HG03280 (cell line): ENCODE results near the gene CAMSAP3.
"Not testable (repeated sequence)": the region's sequence is repeated elsewhere in the genome, so short reads cannot be mapped to it uniquely, and the experiment has no call there.

Source experiments
- ATAC-seq: cut with Tn5 transposase; IDR thresholded peaks from one replicate; pipeline ENCODE4 v1.9.1; 2021; ENCODE audit warnings: mild to moderate bottlenecking, moderate library complexity; ENCODE audit not compliant: unreplicated experiment

CAMSAP3 gene

DNA sequence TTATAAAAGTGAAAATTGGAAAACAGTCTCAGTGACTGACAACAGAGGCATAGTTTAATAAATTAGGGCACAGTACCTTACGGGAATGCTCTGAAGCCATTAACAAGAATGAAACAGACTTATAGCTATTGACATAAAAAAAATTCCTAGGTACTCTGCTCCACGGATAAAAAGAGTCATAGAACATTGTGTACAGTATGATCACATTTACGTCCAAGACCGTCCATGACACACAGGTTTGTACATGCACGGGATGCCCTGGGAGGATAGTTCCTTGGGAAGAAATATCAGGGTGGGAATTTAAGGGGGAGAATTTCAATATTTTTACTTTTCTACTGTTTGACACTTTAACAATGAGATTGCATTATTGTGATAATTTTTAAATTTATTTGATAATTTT lies 24.9 kb upstream of the CAMSAP3 start:
- no peak for ATAC-seq

DNA sequence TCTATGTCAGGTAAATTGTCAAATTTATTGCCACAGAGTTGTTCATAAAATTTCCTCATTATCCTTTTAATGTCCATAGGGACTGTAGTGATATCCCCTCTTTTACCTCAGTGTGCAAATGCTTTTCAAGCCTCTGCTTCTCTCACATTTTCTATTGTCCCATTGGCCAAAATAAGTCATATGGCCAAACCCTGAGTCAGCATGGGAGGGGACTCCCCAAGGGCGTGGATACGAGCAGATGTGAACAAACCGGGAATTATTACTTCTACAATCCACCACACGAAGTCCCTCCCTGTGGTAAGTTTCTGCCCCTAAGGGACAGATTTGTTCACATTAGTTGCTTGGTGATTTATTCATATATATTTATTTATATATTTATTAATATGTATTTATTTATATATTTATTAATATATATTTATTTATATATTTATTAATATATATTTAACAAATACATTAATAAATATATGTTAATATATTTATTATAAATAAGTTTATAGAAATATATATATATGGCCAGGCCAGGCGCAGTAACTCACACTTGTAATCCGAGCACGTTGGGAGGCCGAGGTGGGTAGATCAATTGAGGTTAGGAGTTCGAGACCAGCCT lies 20.1 kb upstream of the CAMSAP3 start:
- ATAC-seq, result no peak

DNA sequence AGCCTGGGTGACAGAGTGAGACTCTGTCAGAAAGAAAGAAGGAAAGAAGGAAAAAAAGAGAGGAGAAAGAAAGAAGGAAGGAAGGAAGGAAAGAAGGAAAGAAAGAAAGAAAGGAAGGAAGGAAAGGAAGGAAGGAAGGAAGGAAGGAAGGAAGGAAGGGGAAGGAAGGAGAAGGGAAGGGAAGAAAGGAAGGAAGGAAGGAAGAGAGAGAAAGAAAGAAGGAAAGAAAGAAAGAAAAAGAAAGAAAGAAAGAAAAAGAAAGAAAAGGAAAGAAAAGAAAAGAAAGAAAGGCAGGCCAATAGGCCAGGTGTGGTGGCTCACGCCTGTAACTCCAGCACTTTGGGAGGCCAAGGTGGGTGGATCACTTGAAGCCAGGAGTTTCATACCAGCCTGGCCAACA lies 18.2 kb upstream of the CAMSAP3 start:
- not testable (repeated sequence) for ATAC-seq

DNA sequence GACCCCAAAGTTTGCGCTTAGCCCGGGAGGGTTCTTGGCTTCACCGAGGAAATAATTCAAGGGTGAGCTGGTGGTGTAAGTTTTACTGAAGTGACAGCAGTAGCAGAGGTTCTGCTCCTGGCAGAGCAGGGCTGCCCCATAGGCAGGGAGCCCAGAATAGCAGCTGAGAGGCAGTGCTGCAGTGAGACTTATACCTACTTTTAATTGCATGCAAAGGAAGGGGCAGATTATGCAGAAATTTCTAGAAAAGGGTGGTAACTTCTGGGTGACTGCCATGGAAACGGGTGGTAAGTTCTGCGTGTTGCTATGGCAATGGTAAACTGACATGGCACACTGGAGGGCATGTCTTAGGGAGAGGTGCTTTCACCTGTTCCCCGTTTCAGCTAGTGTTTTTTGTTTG lies 17.5 kb upstream of the CAMSAP3 start:
- no peak for ATAC-seq

DNA sequence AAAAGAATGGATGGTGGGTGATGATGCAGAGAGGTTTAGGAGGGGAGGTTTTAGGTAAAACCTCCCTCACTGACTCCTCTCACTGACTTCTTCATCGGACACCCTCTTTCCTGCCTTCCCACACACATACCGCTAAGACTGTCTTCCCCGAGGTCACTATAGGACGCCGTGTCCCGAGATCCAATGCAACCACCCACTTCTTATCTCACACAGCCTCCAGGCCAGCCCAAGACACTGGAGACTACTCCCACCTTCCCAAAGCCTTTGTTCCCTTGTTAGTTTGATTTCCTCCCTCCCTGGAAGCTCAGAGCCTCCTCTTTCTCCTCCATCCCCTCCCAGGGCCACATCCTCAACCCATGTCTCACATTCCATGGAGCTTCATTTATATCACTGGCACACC lies 16.5 kb upstream of the CAMSAP3 start:
- ATAC-seq, result no peak

DNA sequence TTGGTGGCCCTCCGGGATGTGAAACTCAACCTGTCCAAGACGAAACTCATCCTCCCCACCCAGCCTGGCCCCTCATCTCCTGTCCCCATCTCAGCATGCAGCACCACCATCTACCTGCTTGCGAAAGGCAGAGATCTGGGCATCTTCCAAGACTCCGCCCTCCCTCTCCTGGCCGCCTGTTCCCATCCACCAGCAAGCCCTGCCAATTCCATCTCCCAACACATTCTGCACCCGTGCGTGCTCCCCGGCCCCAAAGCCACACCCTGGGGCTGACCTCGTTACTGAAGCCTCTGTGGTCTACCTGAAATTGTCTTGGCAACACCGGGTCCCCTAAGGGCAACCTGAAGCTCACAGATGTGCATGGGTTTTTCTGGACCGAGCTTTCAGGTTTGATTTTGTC lies 13.2 kb upstream of the CAMSAP3 start:
- ATAC-seq, result no peak

- ATAC-seq, result no peak
Observed at GRCh38 chr19:7589822-7590221, 5.8 kb upstream of the CAMSAP3 start.

- no peak for ATAC-seq
Observed at GRCh38 chr19:7590256-7590655, 5.4 kb upstream of the CAMSAP3 start.

GRCh38 chr19:7596211-7596937 lies 711 bp downstream of the CAMSAP3 start:
- no peak for ATAC-seq

DNA sequence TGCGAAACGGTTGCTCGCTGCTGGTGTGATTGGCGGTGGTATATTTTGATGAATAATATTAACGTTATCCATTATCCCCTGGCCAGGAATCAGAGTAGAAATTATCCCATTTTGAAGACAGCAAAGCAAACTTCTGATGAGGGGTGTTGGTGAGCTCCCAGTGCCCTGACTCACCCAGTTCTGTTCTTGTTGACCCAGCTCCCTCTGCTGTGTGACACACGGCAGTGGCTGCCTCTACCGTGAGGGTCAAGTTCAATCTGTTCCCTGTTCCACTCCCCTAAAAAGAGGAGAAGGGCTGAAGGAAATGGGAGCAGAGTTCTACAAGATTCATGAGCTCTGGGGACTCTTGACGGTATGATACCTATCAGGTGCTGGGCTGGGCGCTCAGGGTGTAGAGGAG lies 2.0 kb downstream of the CAMSAP3 start:
- ATAC-seq, result no peak

DNA sequence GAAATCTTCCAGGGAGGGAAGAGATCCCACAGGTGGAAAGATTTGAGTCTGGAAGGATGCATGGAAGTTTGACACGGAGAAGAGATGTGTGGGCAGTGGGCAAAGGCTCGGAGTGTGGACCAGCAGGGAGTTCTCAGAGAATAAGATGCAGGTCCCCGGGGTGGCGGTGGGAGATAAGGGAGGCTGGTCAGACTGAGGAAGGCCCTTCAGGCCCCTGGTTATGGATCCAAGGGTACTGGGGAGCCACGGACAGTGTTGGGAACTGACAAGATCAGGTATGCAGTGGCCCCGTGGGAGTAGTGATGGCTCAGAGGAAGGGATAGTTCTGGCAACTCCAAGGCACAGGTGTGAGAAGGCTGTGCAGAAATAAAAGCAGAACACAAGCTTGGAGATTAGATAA lies 2.5 kb downstream of the CAMSAP3 start:
- no peak for ATAC-seq

DNA sequence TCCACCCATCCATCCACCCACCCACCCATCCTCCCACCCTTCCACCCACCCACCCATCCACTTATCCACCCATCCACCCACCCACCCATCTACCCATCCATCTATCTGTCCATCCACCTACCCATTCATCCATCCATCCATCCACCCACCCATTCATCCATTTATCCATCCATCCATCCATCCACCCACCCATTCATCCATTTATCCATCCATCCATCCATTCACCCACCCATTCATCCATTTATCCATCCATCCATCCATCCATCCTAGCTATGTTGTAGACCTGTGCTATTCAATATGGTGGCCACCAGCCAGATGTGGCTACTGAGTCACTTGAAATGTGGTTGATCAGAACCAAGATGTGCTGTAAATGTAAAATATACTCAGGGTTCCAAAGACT lies 5.1 kb downstream of the CAMSAP3 start:
- no peak for ATAC-seq

GRCh38 chr19:7602240-7602934 lies 6.7 kb downstream of the CAMSAP3 start:
- ATAC-seq, result no peak

- ATAC-seq, result no peak
Observed at GRCh38 chr19:7602935-7603497, 7.4 kb downstream of the CAMSAP3 start.

DNA sequence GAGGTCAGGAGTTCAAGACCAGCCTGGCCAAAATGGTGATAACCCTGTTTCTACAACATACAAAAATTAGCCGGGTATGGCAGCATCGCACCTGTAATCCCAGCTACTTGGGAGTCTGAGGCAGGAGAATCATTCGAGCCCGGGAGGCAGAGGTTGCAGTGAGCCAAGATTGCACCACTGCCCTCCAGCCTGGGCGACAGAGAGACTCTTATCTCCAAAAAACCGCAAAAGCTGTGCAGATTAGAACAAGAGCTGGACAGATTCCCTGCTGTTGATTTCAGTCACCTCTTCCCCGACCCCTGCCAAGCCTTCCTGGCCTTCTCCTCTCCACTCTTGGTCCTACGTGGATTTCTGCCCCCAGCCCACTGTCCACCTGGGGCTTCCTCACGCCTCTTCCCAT lies 8.3 kb downstream of the CAMSAP3 start:
- ATAC-seq, result no peak

DNA sequence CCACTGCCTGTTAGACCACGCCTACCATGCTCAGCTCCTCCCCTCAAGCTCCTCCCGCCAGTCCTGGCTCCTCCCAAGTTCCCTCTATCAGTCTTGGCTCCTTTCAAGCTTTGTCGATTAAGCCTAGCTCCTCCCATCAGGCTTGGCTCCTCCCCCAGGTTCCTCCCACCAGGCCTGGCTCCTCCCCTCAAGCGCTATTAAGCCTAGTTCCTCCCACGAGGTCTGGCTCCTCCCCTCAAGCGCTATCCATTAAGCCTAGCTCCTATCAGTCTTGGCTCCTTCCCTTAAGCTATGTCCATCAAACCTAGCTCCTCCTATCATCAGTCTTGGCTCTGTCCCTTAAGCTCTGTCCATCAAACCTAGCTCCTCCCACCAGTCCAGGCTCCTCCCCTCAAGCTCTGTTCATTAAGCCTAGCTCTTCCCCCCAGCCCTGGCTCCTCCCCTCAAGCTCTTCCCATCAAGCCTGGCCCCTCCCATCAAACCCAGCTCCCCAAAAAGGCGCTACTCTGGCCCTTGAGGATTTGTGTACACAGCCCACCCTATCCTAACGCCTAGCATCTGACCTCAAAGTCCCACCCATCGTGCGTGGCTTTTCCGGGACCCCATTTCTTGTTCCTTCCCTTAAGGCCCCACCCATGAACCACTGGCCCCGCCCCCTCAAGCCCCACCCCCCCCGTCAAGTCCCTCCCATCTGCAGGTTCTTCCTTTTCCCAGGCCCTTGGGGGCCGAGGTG lies 10.0 kb downstream of the CAMSAP3 start:
- no peak for ATAC-seq

DNA sequence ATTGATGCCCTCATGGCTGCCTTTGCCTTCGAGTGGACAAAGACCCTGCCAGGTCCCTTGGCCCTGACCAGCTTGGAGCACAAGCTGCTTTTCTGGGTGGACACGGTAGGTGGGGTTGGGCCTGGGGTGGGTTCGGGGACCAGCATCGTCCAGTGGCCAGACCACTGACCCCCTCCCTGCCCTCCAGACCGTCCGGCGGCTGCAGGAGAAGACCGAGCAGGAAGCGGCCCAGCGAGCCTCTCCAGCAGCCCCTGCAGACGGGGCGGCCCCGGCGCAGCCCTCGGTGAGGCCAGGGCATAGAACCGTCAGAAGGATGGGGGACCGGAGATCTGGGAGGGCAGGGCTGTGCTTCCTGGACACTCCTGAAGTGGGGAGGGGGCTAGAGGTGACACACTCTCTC lies 10.6 kb downstream of the CAMSAP3 start:
- ATAC-seq, result no peak

GRCh38 chr19:7607212-7607873 lies 11.7 kb downstream of the CAMSAP3 start:
- no peak for ATAC-seq

- no peak for ATAC-seq
Observed at GRCh38 chr19:7607874-7608560, 12.4 kb downstream of the CAMSAP3 start.
